Smooth muscle cell (in vitro differentiated cells): ENCODE results near the gene DNAJC10. TPM values are rescaled to one million over a fixed set of nuclear protein-coding genes. Genes with fewer than 3 reads are reported as not detected.
"Not testable (repeated sequence)": the region's sequence is repeated elsewhere in the genome, so short reads cannot be mapped to it uniquely, and the experiment has no call there.

Source experiments
- DNase-seq: peaks from one replicate; lab custom pipeline; 2025; ENCODE audit not compliant: unreplicated experiment; lab: John Stamatoyannopoulos, UW
- H2AFZ ChIP-seq: fragments of 200-600 bp; sonication (generic); 2 replicates; pipeline ENCODE4 v1.6.0; 2016; ENCODE audit warnings: antibody characterized with exemption, low read depth, mild to moderate bottlenecking
- H3F3A ChIP-seq: fragments of 200-600 bp; sonication (generic); 2 replicates; pipeline ENCODE4 v1.6.0; 2017; ENCODE audit warnings: antibody characterized with exemption, low read depth
- H3K27ac ChIP-seq: fragments of 200-600 bp; sonication (generic); 2 replicates; pipeline ENCODE4 v1.5.1; 2016; ENCODE audit warnings: low read depth, mild to moderate bottlenecking
- H3K27me3 ChIP-seq: fragments of 200-600 bp; sonication (generic); 2 replicates; pipeline ENCODE4 v1.6.1; 2016; ENCODE audit warnings: low read depth, mild to moderate bottlenecking
- H3K36me3 ChIP-seq: fragments of 200-600 bp; sonication (generic); 2 replicates; pipeline ENCODE4 v1.5.1; 2016; ENCODE audit warnings: low read depth
- H3K4me1 ChIP-seq: fragments of 200-600 bp; sonication (generic); 2 replicates; pipeline ENCODE4 v1.5.1; 2016; ENCODE audit warnings: low read depth
- H3K4me2 ChIP-seq: fragments of 200-600 bp; sonication (generic); 2 replicates; pipeline ENCODE4 v1.6.0; 2016; ENCODE audit warnings: mild to moderate bottlenecking
- H3K4me3 ChIP-seq: fragments of 200-600 bp; sonication (generic); 2 replicates; pipeline ENCODE4 v1.5.1; 2016; ENCODE audit warnings: mild to moderate bottlenecking
- H3K79me2 ChIP-seq: fragments of 200-600 bp; sonication (generic); 2 replicates; pipeline ENCODE4 v1.6.0; 2016; ENCODE audit warnings: low read depth, mild to moderate bottlenecking
- H3K9ac ChIP-seq: fragments of 200-600 bp; sonication (generic); 2 replicates; pipeline ENCODE4 v1.6.0; 2016; ENCODE audit warnings: low read depth
- H3K9me3 ChIP-seq: fragments of 200-600 bp; sonication (generic); replicated peaks from 2 replicates; pipeline ENCODE4 v1.5.1; 2016; ENCODE audit warnings: low read depth
- H4K20me1 ChIP-seq: fragments of 200-600 bp; sonication (generic); 2 replicates; pipeline ENCODE4 v1.6.0; 2016; ENCODE audit warnings: low read depth
- WGBS: methylation state at CpG from one replicate; pipeline ENCODE4 v1.1.7; 2016; ENCODE audit warnings: low lambda C conversion rate; 5-methylcytosine and 5-hydroxymethylcytosine counted together
- polyA plus RNA-seq: library from polyadenylated mRNA; unstranded; fragments of >200 nt; fragmentation: Nextera tagmentation; extraction: Ambion mirVana; gene quantifications from 2 replicates; pipeline ENCODE4 v1.2.1, GENCODE V29; 2016
- total RNA-seq: library from RNA; depleted of rRNA; stranded (reverse); fragments of >200 nt; gene quantifications from 2 replicates; pipeline ENCODE4 v1.2.3, GENCODE V29; 2014
- TF ChIP-seq, protein P1 (sequence below): fragments of 200-600 bp; sonication (generic); IDR thresholded peaks from 2 replicates; pipeline ENCODE4 v1.5.1; 2017; ENCODE audit warnings: borderline replicate concordance, mild to moderate bottlenecking, antibody characterized with exemption; ENCODE audit not compliant: insufficient read depth, poor library complexity, severe bottlenecking

DNAJC10 gene
- total and polyA plus RNA-seq, 2 experiments from 2014 or later: 77.4 to 93.0 TPM

DNA sequence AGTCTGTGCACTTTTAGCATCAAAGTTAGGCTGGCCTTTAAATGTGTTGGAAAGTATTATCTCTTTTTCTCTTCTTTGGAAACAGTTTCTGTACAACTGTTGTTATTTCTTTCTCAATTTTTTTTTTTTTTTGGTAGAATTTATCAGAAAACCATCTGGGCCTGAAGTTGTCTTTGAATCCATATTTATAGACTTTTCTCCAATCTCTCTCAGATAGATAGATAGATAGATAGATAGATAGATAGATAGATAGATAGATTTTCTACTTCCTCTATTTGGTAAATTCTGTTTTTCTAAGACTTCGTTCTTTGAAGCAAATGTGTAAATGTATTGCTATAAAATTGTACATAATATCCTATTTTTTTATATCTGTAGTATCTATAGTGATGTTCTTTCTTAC lies 17.5 kb downstream of the DNAJC10 start:
- WGBS: 95% methylated on average over 1 of the region's 1 CpG
- TF ChIP-seq, protein P1, sequence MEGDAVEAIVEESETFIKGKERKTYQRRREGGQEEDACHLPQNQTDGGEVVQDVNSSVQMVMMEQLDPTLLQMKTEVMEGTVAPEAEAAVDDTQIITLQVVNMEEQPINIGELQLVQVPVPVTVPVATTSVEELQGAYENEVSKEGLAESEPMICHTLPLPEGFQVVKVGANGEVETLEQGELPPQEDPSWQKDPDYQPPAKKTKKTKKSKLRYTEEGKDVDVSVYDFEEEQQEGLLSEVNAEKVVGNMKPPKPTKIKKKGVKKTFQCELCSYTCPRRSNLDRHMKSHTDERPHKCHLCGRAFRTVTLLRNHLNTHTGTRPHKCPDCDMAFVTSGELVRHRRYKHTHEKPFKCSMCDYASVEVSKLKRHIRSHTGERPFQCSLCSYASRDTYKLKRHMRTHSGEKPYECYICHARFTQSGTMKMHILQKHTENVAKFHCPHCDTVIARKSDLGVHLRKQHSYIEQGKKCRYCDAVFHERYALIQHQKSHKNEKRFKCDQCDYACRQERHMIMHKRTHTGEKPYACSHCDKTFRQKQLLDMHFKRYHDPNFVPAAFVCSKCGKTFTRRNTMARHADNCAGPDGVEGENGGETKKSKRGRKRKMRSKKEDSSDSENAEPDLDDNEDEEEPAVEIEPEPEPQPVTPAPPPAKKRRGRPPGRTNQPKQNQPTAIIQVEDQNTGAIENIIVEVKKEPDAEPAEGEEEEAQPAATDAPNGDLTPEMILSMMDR: no peak
- no peak overlapping the region for H3K4me2 ChIP-seq
- H3K36me3 ChIP-seq: peaks cover 18% of the 10 kb centered on the region
- no peak overlapping the region for H3K9ac ChIP-seq
- no peaks in the 10 kb centered on the region for H3F3A ChIP-seq
- DNase-seq: no peak
- H3K4me3 ChIP-seq: no peak overlapping the region
- H4K20me1 ChIP-seq: no peaks in the 10 kb centered on the region
- H3K4me1 ChIP-seq: no peaks in the 10 kb centered on the region
- no peak overlapping the region for H3K27ac ChIP-seq
- no peaks in the 10 kb centered on the region for H3K79me2 ChIP-seq
- H3K9me3 ChIP-seq: no peaks in the 10 kb centered on the region
- no peaks in the 10 kb centered on the region for H3K27me3 ChIP-seq
- no peak overlapping the region for H2AFZ ChIP-seq

DNA sequence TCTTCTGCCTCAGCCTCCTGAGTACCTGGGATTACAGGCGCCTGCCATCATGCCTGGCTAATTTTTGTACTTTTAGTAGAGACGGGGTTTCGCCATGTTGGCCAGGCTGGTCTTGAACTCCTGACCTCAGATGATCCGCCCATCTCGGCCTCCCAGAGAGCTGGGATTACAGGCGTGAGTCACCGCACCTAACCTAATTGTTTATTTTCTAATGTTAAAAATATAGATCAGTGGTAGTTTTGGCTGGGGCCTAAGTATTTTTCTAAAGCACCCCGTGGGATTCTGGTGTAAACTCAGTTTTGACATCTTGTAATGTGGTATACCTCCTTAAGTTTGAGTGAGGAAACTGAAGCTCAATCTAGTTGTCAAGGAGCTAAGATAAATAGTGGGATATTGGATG lies 20.8 kb downstream of the DNAJC10 start:
- not testable (repeated sequence) for H3K9me3 ChIP-seq, H3F3A ChIP-seq, H3K4me3 ChIP-seq, H3K27ac ChIP-seq, H2AFZ ChIP-seq, H3K4me1 ChIP-seq, H3K4me2 ChIP-seq, H3K27me3 ChIP-seq, H3K9ac ChIP-seq, H4K20me1 ChIP-seq, DNase-seq, H3K79me2 ChIP-seq
- WGBS: 94% methylated on average over 8 of the region's 8 CpGs
- H3K36me3 ChIP-seq: peaks cover 25% of the 10 kb centered on the region

DNA sequence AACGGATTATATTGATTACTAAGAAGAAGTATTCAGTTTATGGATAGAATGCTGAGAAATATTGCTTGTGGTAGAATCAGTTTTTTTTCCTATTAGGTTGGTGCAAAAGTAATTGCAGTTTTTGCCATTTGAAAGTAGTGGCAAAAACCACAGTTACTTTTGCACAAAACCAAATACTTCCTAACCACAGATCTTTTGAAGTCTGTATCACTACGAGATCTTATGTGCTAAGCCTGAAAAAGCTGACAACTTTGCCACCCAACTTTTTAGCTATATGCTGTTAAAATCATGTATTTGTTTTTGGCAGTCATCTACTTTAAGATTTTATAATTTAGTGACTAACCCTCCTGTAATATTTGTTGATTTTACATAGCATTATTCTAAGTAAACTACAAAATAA lies 24.6 kb downstream of the DNAJC10 start:
- Histone ChIP-seq H3K79me2 (no peaks in the 10 kb centered on the region), H3K27ac (no peak overlapping the region), H3K9ac (no peak overlapping the region), H3K36me3 (peaks cover 34% of the 10 kb centered on the region), H3K4me2 (no peak overlapping the region), H3K9me3 (no peaks in the 10 kb centered on the region), H3F3A (no peaks in the 10 kb centered on the region), H2AFZ (no peak overlapping the region), H4K20me1 (no peaks in the 10 kb centered on the region), H3K4me3 (no peak overlapping the region), H3K27me3 (no peaks in the 10 kb centered on the region), H3K4me1 (no peaks in the 10 kb centered on the region)
- TF ChIP-seq, protein P1: no peak
- no peak for DNase-seq
- 91% methylated on average over 2 of the region's 2 CpGs for WGBS

DNA sequence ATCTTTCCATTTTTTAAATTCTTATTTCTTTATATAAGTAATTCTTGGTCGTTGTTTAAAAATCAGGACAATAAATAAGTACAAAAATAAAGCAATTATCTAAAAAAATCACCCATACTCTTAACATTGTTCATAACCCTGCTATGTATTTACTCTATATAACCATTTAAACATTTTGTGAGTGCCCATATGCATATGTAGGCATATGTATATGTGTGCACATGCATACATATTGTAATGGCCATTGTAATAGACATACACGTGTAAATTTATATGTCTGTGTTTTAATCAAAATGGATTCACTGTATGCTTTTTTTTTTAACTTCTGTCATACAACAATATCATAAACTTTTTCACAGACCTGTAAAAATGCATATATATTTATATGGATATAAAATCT lies 25.6 kb downstream of the DNAJC10 start:
- Histone ChIP-seq H2AFZ (no peak overlapping the region), H3K4me2 (no peak overlapping the region), H3K27ac (no peak overlapping the region), H3K4me3 (no peak overlapping the region), H3F3A (no peaks in the 10 kb centered on the region), H3K27me3 (no peaks in the 10 kb centered on the region), H4K20me1 (no peaks in the 10 kb centered on the region), H3K9me3 (no peaks in the 10 kb centered on the region), H3K4me1 (no peaks in the 10 kb centered on the region), H3K79me2 (no peaks in the 10 kb centered on the region), H3K36me3 (peaks cover 34% of the 10 kb centered on the region), H3K9ac (no peak overlapping the region)
- TF ChIP-seq, protein P1: no peak
- 98% methylated on average over 2 of the region's 2 CpGs for WGBS
- no peak for DNase-seq
